GM12891 (cell line): ENCODE results near the gene HOXA11.

Experiments used
- POLR2A ChIP-seq: IDR thresholded peaks from 2 replicates; pipeline ENCODE4 v1.6.1; 2011; ENCODE audit warnings: low read depth, low read length, control low read depth
- POLR2AphosphoS5 ChIP-seq: IDR thresholded peaks from 2 replicates; pipeline ENCODE4 v1.6.1; 2011; ENCODE audit warnings: low read depth, low read length, control low read depth
- TAF1 ChIP-seq: IDR thresholded peaks from 2 replicates; pipeline ENCODE4 v1.6.1; 2011; ENCODE audit warnings: low read depth, low read length, control low read depth

DNA sequence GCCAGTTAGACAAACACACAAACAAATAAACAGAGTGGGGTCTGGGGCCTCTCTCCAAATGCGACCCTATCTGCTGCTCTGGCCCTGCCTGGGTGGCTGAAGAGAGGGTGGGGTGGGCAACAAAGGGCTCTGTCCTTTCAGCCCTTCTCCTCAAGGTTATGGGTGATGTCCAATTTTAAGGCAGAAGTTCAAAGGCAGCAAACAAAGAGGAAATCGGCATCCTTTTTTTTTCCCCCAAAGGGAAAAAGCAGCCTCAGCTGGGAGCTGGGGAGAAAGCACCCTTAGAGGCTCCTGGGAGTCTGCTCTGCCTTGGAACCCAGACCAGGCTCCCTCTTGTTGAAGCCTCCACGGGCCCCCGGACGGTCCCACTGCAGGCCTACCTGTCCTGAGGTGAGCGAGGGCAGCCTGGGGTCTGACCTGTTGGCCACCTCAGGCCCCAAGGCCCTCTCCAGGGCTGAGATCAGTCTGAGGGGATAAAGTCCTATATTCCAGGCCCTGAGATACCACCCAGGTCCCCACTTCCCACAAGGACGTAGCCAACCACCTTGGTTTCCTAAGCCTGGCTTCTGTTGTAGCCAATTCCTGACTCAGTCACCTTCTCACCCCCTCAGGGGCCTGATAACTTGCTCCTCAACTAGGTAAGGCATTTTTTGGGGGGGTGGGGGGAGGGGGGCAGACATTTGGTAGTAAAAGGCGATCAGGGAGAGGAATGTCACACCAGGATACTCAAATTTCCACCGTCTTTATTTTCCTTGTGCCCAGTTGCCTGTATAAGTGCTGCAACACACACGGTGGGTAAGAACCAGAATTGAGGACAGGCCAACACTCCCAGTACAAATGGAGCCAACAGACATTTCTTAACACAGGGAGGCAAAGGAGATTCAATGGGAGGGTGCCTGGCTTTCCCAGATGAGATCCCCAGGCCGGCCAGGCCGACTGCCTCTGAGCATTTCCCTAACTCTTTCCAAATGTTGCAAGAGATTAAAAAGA lies 4.3 kb downstream of the HOXA11 start:
- TF ChIP-seq POLR2A (no peak), POLR2AphosphoS5 (no peak), TAF1 (no peak)
